NCI-H446 treated with DMSO at 0.1 percent for 48 hours (cell line): ENCODE data around the gene SMS.
"Not testable (repeated sequence)": the region's sequence is repeated elsewhere in the genome, so short reads cannot be mapped to it uniquely, and the experiment has no call there.

Source experiments
- DNase-seq: peaks from one replicate; lab custom pipeline; 2025; lab: John Stamatoyannopoulos, UW

Gene SMS

DNA sequence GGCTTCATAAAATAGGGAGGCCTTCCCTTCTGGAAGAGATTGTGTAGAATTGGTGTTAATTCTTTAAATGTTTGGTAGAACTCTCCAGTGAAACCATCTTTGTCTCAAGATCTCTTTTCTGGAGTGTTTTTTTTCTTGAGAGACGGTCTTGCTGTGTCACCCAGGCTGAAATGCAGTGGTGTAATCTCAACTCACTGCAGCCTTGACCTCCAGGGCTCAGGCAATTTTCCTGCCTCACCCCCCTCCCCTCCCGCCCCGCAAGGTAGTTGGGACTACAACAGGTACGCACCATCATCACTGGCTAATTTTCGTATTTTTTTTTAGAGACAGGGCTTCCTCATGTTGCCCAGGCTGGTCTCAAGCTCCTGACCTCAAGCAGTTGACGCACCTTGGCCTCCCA is 12.1 kb downstream of the SMS start:
- DNase-seq = no peak

DNA sequence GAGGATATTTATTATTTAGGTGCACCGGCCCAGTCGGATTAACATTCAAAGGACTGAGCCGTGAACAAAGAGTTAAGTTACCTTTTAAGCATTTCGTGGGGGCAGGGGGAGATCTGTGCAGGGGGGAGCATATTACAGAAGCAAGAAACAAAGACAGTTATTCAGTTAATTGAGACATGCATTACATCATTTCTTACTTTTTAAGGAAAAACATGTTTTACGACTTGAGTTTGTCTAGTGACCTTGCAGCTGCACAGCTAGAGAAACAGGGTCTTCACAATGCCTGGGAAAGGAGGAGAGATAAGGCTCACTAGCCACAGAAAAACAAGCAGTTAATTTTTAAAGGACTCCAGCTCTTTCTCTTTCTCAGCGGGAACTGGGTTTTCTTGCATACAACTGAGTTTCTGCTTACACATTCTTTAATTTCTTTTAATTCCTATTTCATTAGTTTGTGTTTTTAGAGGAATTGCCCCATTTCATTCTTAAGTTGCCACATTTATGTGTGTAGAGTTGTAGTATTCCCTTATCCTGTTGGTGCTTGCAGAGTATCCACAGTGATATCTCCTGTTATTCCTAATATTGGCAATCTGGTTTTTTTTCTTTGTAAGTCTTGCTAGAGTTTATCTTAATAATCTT is 12.8 kb downstream of the SMS start:
- not testable (repeated sequence) for DNase-seq

DNA sequence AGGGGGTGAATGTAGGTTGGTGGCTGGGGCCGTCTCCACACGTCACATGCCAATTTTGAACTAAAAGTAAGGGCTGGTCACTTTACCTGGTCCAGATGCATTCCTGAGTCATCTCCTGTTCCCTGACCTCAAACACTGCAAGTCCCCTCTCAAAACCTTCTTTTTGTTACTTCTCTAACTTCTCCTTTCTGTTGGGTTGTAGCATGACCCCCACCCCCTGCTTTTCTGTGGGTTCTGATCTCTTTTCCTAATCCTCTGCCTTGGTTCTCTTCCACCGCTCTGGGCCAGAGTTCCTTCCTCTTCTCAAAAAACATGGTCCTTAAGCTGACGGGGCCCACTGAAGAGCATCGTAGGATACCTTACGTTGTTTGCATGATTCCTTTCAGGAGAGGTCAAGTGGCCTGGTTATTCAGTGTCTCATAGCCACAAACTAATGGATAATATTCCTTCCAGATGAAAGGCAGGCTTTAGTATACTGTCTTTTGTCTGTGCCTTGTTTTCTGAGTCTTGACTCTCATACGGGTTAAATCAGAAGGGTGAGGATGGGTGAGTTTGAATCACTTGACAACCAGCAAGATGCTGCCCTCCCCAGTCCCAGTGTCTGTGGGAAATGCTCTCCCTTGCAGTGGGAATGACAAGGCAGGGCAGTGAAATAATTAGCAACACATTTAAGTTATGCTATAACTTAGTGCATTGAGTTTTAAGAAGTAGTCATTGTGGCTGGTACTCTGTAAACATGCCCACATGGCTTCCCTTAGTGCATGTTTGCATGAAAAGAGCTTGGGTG is 15.1 kb downstream of the SMS start:
- DNase-seq = no peak

DNA sequence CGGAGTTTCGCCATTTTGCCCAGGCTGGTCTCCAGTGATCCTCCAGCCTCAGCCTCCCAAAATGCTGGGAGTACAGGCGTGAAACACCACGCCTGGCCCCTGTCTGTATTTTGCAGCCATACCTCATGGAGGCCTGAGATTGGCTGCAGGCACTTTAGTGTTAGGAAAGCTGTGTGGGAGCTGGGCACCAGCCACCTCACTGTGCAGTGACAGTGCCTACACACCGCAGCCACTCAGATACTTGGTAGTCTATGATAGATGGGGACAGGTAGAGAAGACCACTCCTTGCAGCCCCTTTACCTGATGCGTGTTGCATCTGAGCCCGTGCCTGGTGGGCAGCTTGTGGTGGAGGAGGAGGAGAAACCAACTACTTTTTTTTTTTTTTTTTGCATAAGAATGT is 16.3 kb downstream of the SMS start:
- no peak for DNase-seq

DNA sequence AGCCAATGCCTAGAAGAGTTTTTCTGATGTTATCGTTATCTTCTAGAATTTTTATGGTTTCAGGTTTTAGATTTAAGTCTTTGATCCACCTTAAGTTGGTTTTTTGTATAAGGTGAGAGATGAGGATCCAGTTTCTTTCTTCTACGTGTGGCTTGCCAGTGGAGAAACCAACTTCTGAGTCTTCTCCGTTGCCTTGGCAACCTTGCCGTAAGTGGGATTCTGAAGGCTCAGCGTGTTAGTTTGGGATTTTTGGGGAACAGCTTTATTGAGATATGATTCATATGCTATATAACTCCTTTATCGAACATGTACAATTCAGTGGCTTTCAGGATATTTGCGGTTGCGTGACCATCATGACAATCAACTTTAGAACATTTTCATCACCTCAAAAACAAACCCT is 17.7 kb downstream of the SMS start:
- no peak for DNase-seq

DNA sequence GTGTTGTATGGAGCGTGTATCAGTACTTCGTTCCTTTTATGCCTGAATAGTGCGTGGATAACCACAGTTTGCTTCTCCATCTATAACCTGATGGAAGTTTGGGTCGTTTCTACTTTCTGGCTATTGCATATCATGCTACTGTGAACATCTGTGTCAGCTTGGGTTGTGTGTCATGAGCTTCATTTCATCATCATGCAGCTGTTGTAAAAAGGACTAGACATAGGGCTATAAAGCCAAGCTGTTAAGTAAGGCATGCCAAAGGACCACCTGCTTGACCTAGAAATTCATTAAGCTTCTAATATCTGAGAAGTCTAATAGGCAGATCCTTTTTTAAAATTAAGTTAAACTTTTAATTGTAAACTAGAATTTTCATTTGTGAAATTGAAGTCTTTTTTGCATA is 18.4 kb downstream of the SMS start:
- DNase-seq = no peak

DNA sequence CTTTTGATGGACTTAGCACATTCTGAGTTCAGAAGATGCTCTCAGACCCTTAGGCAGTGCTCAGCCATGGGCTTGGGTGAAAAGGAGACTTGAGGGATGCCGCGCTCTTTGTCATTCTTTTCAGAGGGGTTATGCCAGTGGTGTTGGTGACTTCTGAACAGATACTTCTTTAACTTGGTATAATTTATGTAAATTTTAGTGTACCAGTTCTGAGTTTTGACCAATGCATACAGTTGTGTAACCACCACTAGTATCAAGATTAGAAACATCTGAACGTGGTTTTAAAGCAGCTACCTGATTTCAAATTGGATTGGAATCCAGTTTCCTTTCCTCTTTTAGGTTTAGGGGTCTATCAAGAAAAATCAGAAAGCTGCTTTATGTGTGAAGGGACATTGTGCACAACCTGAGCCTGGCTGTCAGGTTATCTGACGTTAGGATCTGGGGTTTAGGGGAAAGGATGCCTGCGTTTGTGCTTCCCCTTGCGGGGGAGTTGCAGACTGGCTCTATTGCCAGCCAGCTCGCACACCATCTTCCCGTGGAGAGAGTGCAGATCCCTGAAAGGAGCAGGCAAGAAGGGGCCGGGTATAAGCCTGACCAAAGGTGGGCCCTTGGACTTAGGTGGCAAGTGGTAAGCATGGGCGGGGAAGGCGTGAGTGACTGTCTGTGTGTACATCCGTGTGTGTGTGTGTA is 19.0 kb downstream of the SMS start:
- DNase-seq = no peak

DNA sequence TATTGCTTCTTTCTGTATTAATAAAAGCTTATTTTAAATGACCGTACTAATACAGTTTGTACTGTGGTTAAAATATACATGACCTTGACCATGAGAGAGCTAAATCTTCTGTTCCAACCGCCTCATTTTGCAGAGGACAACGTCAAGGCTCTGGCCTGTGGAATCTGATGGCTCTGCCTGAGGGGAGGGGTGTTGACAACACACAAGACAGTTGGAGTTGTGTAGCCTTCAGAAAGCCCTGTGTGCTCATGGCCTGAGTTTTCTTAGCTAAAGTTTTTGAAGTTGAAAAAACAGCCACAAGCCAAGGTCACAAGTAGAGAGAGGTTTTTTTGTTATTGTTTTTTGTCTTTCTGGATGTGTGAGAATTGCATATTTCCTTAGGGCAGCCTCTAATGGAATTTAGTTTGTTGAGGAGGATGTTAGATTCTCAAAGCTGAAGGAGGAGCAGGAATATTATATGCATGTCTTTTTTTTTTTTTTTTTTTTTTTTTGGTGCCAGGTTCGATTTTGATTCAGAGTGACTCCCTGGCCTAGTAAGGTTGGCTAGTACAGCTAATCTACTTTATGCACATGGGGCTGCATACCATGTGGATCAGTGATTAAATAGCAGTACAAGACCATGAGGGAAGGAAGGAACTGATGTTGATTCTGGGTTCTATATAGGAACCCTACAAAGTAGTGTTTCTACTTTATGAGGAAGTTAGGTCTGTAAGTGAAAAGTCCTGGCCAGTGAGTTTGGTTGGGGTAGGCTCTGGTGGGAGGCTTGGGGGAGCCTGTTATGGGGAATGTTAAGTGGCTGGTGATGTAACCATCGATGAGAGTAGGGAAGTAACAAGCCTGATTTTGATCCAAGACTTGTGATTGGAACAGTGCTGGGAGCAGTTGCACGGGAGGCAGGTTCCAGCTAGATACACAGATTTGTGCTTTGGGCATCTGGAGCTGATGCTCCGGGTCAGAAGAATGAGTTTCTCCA is 20.3 kb downstream of the SMS start:
- DNase-seq = no peak

DNA sequence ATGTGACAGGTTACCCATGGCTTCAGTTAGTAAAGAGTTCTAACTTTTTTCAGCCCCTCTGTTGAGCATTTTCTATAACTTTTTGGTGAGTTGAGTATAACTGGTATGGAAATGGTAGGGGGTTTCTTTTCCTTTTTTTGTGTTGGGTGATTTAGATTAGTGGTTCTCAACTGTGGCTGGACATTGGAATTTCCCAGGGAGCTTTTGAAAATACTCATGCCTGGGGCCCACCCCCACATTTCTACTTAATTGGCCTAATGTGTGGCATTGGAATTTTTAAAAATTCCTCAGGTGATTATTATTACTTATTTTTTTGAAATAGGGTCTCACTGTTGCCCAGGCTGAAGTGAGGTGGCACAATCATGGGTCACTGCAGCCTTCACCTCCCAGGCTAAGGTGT is 21.9 kb downstream of the SMS start:
- DNase-seq = no peak

DNA sequence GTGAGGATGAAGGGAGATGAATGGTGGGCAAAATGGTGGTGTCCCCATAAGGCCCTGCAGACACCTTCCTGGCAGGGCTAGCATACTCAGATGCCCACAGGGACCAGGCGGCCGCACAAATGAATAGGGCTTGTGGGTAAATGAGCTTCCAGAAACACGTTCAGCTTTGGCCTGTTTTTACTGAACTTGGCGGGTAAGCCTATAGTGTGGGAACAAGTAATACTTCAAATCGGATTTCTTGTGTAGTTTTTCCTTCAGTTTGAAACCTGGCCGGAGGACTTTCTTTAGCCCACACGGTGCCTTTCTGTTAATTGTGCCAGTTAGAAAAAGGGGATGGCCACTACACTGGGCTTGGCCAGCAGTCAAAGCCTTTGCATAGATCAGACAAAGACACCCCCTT is 22.8 kb downstream of the SMS start:
- DNase-seq = no peak

DNA sequence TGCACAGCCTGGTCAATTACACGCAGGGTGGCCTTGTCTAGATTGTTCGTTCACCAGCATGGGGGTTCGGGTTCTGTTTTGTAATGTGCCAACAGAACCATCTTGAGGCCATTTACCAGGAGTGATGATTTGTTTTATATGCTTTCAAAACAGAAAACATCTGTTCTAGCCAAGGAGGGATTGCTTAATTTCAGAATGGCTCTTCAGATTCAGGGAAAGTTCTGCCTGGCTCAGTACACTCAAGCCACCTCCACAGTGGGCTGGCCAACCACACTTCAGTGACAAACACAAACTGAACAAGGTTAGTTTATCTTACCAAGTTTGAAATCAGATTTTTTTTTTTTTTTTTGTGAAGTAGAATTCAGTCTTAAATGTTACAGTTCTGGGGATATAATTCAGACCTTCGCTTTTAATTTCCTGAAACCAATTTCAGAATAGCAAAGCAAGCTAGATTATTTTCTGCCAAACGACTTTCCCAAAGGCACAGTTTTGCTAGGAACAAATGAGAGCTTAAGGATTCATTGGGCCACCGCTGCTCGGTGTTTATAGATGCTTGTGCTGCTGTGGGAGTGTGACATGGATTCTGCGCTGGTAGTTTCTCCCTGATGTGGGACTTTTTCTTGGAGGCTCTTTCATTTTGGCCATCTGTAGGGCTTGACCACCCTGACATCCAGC is 23.4 kb downstream of the SMS start:
- no peak for DNase-seq

DNA sequence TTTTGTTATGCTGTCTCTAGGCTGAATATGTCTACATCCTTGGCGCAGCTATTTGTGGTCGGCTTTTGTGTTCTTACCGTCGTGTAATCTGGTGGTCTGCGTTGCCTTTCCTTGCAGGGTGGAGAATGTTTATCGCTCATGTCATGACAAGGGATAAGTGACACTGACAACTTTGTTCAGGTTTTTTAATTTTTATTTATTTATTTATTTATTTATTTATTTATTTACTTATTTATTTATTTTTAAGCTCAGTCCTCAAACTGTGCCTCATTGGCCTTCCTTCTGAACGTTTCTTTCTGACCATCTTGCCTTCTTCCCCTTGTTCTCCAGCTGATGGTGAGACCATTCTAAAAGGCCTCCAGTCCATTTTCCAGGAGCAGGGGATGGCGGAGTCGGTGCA is 26.4 kb downstream of the SMS start:
- DNase-seq = no peak

DNA sequence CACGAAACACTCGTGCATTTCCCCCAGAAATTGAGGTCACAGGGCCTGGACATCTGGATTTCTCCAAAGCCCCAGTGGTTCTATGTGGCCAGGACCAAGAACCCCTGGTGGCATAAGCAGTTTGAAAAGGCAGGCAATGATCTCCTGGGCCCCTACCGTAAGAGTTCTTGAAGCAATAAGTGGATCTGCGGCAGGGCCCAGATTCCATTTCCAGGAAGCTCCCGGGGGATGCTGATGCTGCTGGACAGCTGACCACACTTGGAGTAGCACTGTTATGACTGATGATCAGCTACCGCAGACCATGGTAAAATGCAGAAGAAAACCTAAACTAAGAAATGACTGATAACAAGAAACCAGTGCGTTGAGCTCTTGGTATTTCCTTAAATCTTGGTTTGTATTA is 27.8 kb downstream of the SMS start:
- no peak for DNase-seq

DNA sequence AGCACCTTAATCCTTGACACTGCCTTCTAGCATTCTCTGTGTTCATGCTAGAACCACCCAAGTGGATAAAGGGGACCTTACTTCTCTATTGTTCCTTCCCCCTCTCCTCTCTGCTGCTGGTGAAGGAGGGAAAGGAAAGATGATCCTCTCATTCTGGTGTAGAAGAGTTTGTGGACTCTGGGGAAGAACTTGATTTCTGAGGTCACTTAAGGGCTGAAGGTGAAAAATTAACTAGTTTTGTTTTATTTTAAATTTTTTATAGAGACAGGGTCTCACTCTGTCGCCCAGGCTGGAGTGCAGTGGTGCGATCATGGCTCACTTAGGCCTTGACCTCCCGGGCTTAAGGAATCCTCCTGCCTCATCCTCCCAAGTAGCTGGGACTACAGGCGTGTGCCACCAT is 29.8 kb downstream of the SMS start:
- no peak for DNase-seq

DNA sequence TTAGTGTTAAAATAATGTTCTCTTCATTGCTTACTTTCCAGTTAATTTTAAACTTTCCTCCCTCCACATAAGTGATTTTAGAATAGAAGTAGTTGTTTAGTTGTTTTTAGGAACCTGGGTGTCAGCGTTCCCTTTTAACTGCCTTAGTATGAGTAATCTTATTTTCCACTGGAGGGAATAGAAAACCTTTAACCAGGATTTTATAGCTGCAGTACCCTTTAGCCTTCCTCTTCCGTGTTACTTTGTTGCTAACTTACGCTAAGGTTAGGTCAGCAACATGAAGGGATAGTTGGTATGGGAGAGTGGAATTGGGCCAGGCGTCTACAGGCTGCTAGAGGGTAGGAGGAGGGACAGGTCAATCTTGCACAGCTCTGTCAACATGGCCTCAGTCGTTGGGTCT is 31.5 kb downstream of the SMS start:
- no peak for DNase-seq

DNA sequence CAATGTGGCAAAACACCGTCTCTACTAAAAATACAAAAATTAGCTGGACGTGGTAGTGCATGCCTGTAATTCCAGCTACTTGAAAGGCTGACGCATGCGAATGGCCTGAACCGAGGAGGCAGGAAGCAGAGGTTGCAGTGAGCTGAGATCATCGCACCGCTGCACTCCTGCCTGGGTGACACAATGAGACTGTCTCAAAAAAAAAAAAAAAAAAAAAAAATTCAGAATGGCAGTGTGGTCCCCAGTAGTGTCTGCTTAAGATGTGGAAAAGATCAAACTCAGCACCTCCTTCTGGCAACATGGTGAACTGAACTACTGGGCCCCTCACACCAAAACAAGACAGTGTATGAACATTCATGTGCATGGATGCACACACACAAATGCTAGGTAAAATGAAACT is 32.2 kb downstream of the SMS start:
- DNase-seq = no peak

DNA sequence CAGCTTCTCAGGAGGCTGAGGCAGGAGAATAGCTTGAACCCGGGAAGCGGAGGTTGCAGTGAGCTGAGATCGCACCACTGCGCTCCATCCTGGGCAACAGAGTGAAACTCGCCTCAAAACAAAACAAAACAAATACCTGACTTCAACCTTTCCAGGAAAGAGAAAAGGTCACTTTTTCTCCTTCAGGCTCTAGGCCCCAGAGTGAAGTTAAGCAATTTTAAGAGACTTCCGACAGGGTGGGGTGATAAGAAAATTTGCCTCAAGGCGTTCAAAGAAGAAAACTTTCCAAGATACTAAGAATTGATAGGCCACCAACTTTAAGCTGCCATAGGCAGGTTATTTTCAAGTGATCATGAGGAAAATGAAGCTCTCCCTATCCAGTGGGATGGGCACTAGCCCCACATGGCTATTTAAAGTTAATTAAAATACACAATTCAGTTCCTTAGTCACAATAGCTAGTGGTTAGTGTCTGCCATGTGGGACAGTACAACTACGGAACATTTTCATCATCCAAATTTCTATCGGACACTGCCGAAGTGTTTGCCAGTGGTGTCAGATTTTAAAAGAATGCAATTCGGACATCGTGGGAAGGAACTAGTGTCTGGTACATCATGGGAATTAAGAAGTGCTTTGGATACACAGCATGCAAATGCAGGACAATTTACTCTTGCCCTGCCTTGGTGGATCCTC is 33.0 kb downstream of the SMS start:
- DNase-seq = no peak

DNA sequence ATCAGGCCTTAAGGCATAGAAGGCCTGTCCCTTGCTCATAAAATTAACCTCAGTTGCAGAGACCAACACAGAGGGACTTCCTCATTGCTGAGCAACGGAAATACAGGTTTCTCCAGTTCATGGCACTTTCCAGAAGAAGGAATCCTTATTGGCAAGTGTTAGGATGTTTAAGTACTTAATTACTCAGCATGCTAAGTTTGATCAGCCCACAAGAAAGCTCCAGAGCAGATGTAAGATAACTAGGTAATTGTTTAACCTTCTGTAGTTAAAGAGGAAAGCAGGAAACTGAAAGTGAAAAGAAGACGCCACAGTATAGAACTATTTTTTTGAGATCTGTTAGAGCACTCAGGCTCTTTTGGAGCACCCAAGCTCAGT is 33.5 kb downstream of the SMS start:
- no peak for DNase-seq

DNA sequence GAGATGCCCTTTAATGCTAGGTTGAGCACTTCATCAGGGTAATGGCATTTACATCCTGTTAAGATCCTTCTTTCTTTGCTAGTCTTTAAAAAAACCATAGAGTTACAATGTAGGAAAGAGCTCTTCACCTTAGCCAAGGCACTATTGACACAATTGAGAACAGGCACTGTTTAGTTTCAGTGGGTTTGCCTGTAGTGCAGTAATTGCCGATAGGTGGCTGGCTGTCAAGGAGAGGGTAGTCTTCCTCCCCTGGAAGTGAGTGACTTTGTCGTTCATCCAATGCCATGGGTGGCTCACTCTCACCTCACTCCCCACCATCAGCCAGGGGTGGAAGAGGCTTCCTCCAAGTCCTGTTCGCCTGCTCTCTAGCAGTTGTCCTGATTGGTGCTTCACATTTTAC is 34.7 kb downstream of the SMS start:
- no peak for DNase-seq

DNA sequence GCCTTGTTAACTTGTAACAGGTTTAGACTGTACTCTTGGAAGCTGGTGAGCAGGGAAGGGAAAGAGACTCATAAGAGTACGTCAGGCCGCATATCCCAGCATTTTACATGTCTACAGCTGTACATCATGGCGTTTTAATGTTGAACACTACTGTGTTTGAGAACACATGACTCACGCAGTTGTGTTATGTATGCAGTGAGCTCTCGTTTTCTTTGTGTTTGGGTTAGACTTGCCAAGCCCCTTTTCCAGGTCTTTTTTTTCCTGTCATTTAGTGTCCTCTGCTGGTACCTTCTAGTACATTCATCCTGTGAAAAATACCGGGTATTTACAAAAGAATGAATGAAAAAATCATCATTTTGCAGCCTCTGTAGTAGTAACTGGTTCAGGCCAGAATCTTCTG is 35.3 kb downstream of the SMS start:
- no peak for DNase-seq

DNA sequence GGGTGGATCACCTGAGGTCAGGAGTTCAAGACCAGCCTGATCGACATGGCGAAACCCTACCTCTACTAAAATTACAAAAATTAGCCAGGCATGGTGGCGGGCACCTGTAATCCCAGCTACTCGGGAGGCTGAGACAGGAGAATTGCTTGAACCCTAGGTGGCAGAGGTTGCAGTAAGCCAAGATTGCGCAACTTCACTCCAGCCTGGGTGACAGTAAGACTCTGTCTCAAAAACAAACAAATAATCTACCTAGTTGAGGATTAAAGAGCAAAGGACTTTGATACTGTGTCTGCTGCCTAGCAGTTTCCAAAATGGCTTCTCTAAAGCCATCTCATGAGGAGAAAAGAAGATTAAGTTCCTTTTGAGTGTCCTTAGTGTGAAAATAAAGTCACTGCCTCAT is 37.8 kb downstream of the SMS start:
- no peak for DNase-seq
